H1 (cell line): ENCODE data around the gene MACROD2. TPM values are rescaled to one million over a fixed set of nuclear protein-coding genes. Genes with fewer than 3 reads are reported as not detected.

Experiments used
- BCL11A ChIP-seq, 2 experiments: IDR thresholded peaks; one replicate each; pipeline ENCODE4 v1.6.1; 2011; ENCODE audit warnings: low read depth in 2 of 2, low read length in 2 of 2, mild to moderate bottlenecking in 2 of 2
- SP1 ChIP-seq: IDR thresholded peaks from 2 replicates; pipeline ENCODE4 v1.6.1; 2011; ENCODE audit warnings: low read depth, low read length
- polyA plus RNA-seq, 7 experiments: library from polyadenylated mRNA; depleted of rRNA in 3 of 7; stranded (reverse) in 5 of 7; unstranded in 2 of 7; fragments of >200 nt in 5 of 7; fragments of 200-250 nt in 2 of 7; gene quantifications; 1 replicate in 5 of 7; 2 replicates in 1 of 7; 4 replicates in 1 of 7; pipeline versions ENCODE4 v1.2.1 to v1.2.3, GENCODE V29; 2011 to 2013; ENCODE audit warnings: missing spikeins in 2 of 7, mixed read lengths in 2 of 7
- total RNA-seq: library from RNA; stranded (reverse); fragmentation: NEBNext Ultra II Directional; extraction: Animal tissue kit (Norgen Biotek cat#: 25700); gene quantifications from 2 replicates; pipeline ENCODE4 v1.2.1, GENCODE V29; 2021

MACROD2 gene
- total and polyA plus RNA-seq, 2 of the 8 experiments (the other 6 are each of a cell fraction or from before 2014, with no cell fraction given) = 0.70 to 3.9 TPM

GRCh38 chr20:14764511-14765369 lies 769.4 kb downstream of the MACROD2 start (continued):
- TF ChIP-seq BCL11A (IDR thresholded peaks at IDR 0.05; ENCODE audit: low read depth in 2 of 2, low read length in 2 of 2) = no peak
- no peak for TF ChIP-seq SP1
